GM15510 (cell line): ENCODE data around the gene RGS7.

Experiments
- POLR2A ChIP-seq: IDR thresholded peaks from 3 replicates; pipeline ENCODE4 v1.6.1; 2011; ENCODE audit warnings: borderline replicate concordance; ENCODE audit not compliant: insufficient read length; ENCODE audit errors: extremely low read depth

The RGS7 gene

GRCh38 chr1:240786880-240787279 lies 570.1 kb downstream of the RGS7 start:
- no peak for TF ChIP-seq POLR2A

GRCh38 chr1:240784776-240785175 lies 572.2 kb downstream of the RGS7 start:
- no peak for TF ChIP-seq POLR2A

- no peak for TF ChIP-seq POLR2A
Observed at GRCh38 chr1:240776237-240776636, 580.8 kb downstream of the RGS7 start.

GRCh38 chr1:240772131-240772530 lies 584.9 kb downstream of the RGS7 start:
- TF ChIP-seq POLR2A = no peak

- no peak for TF ChIP-seq POLR2A
Observed at GRCh38 chr1:240771450-240771849, 585.6 kb downstream of the RGS7 start.

GRCh38 chr1:240768979-240769378 lies 588.0 kb downstream of the RGS7 start:
- no peak for TF ChIP-seq POLR2A

- TF ChIP-seq POLR2A = no peak
Observed at GRCh38 chr1:240766831-240767230, 590.2 kb downstream of the RGS7 start.

GRCh38 chr1:240765732-240766363 lies 591.2 kb downstream of the RGS7 start:
- no peak for TF ChIP-seq POLR2A

- no peak for TF ChIP-seq POLR2A
Observed at GRCh38 chr1:240763771-240764170, 593.2 kb downstream of the RGS7 start.

- no peak for TF ChIP-seq POLR2A
Observed at GRCh38 chr1:240758296-240758695, 598.7 kb downstream of the RGS7 start.

- no peak for TF ChIP-seq POLR2A
Observed at GRCh38 chr1:240747907-240748306, 609.1 kb downstream of the RGS7 start.

GRCh38 chr1:240743705-240744104 lies 613.3 kb downstream of the RGS7 start:
- no peak for TF ChIP-seq POLR2A

GRCh38 chr1:240739754-240740153 lies 617.3 kb downstream of the RGS7 start:
- no peak for TF ChIP-seq POLR2A

- TF ChIP-seq POLR2A = no peak
Observed at GRCh38 chr1:240739139-240739538, 617.9 kb downstream of the RGS7 start.

GRCh38 chr1:240737766-240738265 lies 619.2 kb downstream of the RGS7 start:
- TF ChIP-seq POLR2A = no peak

- no peak for TF ChIP-seq POLR2A
Observed at GRCh38 chr1:240737298-240737697, 619.7 kb downstream of the RGS7 start.

GRCh38 chr1:240734001-240734400 lies 623.0 kb downstream of the RGS7 start:
- no peak for TF ChIP-seq POLR2A

GRCh38 chr1:240732390-240732789 lies 624.6 kb downstream of the RGS7 start:
- TF ChIP-seq POLR2A = no peak
